Activated CD4-positive, alpha-beta T cell treated with anti-CD3 and anti-CD28 coated beads, Interleukin-2, Interleukin-6, amounts not matched to agents 100 ng/mL and 50 ng/mL, durations not matched to agents 16 hours and 8 hours (primary cell): ENCODE measurements around the gene BPIFB6.

Experiments
- DNase-seq: peaks from one replicate; pipeline ENCODE4 v3.0.0-alpha.2; 2020

The BPIFB6 gene

GRCh38 chr20:33092361-33092760 is 60.9 kb downstream of the BPIFB6 start:
- no peak for DNase-seq

GRCh38 chr20:33093074-33093473 is 61.6 kb downstream of the BPIFB6 start:
- DNase-seq, result no peak

- DNase-seq, result no peak
These were observed 62.1 kb downstream of the BPIFB6 start for GRCh38 chr20:33093582-33093981.
